Thoracic aorta (tissue), 2 donors: Measurements from ENCODE around the gene GPR78. TPM values are rescaled to one million over a fixed set of nuclear protein-coding genes. Genes with fewer than 3 reads are reported as not detected.

ENCODE experiments used
- ATAC-seq: fragments of 150-250 bp; one replicate; pipeline ENCODE4 v1.8.0; 2017; ENCODE audit warnings: low read depth; ENCODE audit not compliant: insufficient number of reproducible peaks, low FRiP score
- DNase-seq: peaks from one replicate; pipeline ENCODE4 v3.0.0-alpha.2; 2020; ENCODE audit warnings: low spot score
- H3K27ac ChIP-seq, 2 donors: fragments of 200-600 bp; sonication (generic); 1 replicate in 1 of 2; 2 replicates in 1 of 2; pipeline ENCODE4 v1.5.1; 2016; ENCODE audit warnings: mild to moderate bottlenecking in 2 of 2, moderate library complexity in 2 of 2
- H3K27me3 ChIP-seq: fragments of 200-600 bp; sonication (generic); replicated peaks from 2 replicates; pipeline ENCODE4 v1.6.0; 2016; ENCODE audit warnings: mild to moderate bottlenecking; ENCODE audit not compliant: insufficient read depth
- H3K36me3 ChIP-seq: fragments of 200-600 bp; sonication (generic); one replicate; pipeline ENCODE4 v1.5.1; 2016
- H3K4me1 ChIP-seq, 2 donors: fragments of 200-600 bp; sonication (generic); 1 replicate in 1 of 2; 2 replicates in 1 of 2; pipeline versions ENCODE4 v1.5.1 to v1.6.0; 2016; ENCODE audit warnings: low read depth in 2 of 2, mild to moderate bottlenecking in 1 of 2; ENCODE audit not compliant: control insufficient read depth in 1 of 2
- H3K4me3 ChIP-seq: fragments of 200-600 bp; sonication (generic); 2 replicates; pipeline ENCODE4 v1.5.1; 2016; ENCODE audit warnings: mild to moderate bottlenecking
- H3K9me3 ChIP-seq: fragments of 200-600 bp; sonication (generic); 2 replicates; pipeline ENCODE4 v1.5.1; 2016
- total RNA-seq, 2 donors: library from RNA; depleted of rRNA; stranded (reverse); fragments of >200 nt; gene quantifications; one replicate each; pipeline versions ENCODE4 v1.1.0 to v1.2.3, GENCODE V29; 2016
- TF ChIP-seq, protein P1 (sequence below): fragments of 200-600 bp; sonication (generic); IDR thresholded peaks from one replicate; pipeline ENCODE4 v1.5.1; 2019; ENCODE audit warnings: antibody characterized with exemption

The GPR78 gene
- total RNA-seq, 2 donors from 2014 or later: not detected

- ATAC-seq: no peak
- H3K4me1 ChIP-seq: no peaks in the 10 kb centered on the region
- DNase-seq: no peak
- H3K27me3 ChIP-seq: no peaks in the 10 kb centered on the region
- no peak overlapping the region for H3K27ac ChIP-seq
- TF ChIP-seq, protein P1, sequence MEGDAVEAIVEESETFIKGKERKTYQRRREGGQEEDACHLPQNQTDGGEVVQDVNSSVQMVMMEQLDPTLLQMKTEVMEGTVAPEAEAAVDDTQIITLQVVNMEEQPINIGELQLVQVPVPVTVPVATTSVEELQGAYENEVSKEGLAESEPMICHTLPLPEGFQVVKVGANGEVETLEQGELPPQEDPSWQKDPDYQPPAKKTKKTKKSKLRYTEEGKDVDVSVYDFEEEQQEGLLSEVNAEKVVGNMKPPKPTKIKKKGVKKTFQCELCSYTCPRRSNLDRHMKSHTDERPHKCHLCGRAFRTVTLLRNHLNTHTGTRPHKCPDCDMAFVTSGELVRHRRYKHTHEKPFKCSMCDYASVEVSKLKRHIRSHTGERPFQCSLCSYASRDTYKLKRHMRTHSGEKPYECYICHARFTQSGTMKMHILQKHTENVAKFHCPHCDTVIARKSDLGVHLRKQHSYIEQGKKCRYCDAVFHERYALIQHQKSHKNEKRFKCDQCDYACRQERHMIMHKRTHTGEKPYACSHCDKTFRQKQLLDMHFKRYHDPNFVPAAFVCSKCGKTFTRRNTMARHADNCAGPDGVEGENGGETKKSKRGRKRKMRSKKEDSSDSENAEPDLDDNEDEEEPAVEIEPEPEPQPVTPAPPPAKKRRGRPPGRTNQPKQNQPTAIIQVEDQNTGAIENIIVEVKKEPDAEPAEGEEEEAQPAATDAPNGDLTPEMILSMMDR: no peak
- H3K4me3 ChIP-seq: no peak overlapping the region
- no peaks in the 10 kb centered on the region for H3K9me3 ChIP-seq
- no peaks in the 10 kb centered on the region for H3K36me3 ChIP-seq
Measured at GRCh38 chr4:8610858-8611616, 30.8 kb downstream of the GPR78 start.

- Histone ChIP-seq H3K27me3 (no peaks in the 10 kb centered on the region), H3K27ac (no peak overlapping the region), H3K4me3 (no peak overlapping the region), H3K4me1 (no peaks in the 10 kb centered on the region), H3K36me3 (no peaks in the 10 kb centered on the region), H3K9me3 (no peaks in the 10 kb centered on the region)
- ATAC-seq (no peak), DNase-seq (no peak)
- TF ChIP-seq, protein P1: no peak
Measured at GRCh38 chr4:8612646-8613045, 32.5 kb downstream of the GPR78 start.

DNA sequence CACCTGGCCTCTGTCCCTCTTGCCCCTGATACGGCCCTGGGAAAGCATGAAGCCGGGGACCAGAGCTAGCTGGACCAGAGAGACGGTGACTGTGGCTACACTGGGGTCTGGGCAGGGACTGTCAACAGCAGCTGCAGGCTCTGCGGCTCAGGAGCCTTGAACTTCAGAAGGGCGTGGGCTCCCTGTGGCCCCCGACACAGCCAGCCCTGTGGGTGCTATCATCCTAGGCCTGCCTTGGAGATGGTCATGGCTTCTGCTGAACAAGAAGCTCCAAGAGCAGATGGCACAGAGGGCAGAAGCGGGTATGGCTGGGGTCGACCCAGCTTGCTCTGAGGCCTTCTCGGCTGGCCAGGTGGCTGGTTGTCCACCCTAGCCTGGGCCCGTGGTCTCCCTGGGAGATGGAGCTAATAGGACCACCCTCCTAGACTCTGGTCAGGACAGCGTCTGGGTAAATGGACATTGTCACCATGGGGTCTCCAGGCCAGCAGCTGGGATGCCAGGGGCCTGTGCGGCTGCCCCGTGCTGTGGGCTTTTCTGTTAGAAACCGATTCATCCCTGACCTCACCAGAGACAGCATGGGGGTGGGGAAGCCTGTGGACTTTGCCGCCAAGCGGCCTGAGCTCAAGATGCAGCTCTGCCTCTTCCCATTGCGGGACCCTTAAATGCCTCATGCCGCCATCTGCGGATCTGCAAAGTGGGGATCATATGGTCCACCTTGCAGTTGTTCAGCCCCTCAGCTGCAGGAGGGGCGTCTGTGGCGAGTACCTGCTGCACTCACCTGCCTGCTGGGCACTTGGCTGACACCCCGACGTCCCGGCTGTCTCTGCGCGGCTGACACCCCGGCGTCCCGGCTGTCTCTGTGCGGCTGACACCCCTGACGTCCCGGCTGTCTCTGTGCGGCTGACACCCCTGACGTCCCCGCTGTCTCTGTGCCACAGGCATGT lies 33.5 kb downstream of the GPR78 start:
- TF ChIP-seq, protein P1: no peak
- DNase-seq (no peak), ATAC-seq (no peak)
- H3K27ac ChIP-seq: no peak overlapping the region
- H3K36me3 ChIP-seq: no peaks in the 10 kb centered on the region
- H3K9me3 ChIP-seq: no peaks in the 10 kb centered on the region
- no peaks in the 10 kb centered on the region for H3K4me1 ChIP-seq
- no peak overlapping the region for H3K4me3 ChIP-seq
- no peaks in the 10 kb centered on the region for H3K27me3 ChIP-seq

GRCh38 chr4:8614365-8615193 lies 34.4 kb downstream of the GPR78 start:
- Histone ChIP-seq H3K4me1 (no peaks in the 10 kb centered on the region), H3K9me3 (no peaks in the 10 kb centered on the region), H3K27me3 (no peaks in the 10 kb centered on the region), H3K36me3 (no peaks in the 10 kb centered on the region), H3K27ac (no peak overlapping the region), H3K4me3 (no peak overlapping the region)
- no peak for ATAC-seq
- TF ChIP-seq, protein P1: no peak
- DNase-seq: no peak
